ENCODE results near the gene HERC2.
"Not testable (repeated sequence)": the region's sequence is repeated elsewhere in the genome, so short reads cannot be mapped to it uniquely, and the experiment has no call there.

Gene HERC2

GRCh38 chr15:28129231-28129848 lies 192.6 kb downstream of the HERC2 start:
- no peak for DNase-seq (ENCODE audit: low read depth)

GRCh38 chr15:28128031-28128430 lies 193.9 kb downstream of the HERC2 start:
- DNase-seq (ENCODE audit: low read depth) = no peak

- DNase-seq (ENCODE audit: low read depth) = no peak
Measured at GRCh38 chr15:28127036-28127435, 194.9 kb downstream of the HERC2 start.

- DNase-seq (ENCODE audit: low read depth) = no peak
Measured at GRCh38 chr15:28125673-28126651, 196.0 kb downstream of the HERC2 start.

GRCh38 chr15:28124841-28125240 lies 197.1 kb downstream of the HERC2 start:
- no peak for DNase-seq (ENCODE audit: low read depth)

- peak; percentile 23 for DNase-seq (ENCODE audit: low read depth)
Measured at GRCh38 chr15:28123408-28124023, 198.5 kb downstream of the HERC2 start.

GRCh38 chr15:28122038-28122949 lies 199.7 kb downstream of the HERC2 start:
- DNase-seq (ENCODE audit: low read depth) = no peak

- not testable (repeated sequence) for DNase-seq (ENCODE audit: low read depth)
Measured at GRCh38 chr15:28121577-28121976, 200.4 kb downstream of the HERC2 start.

GRCh38 chr15:28120359-28120640 lies 201.7 kb downstream of the HERC2 start:
- no peak for DNase-seq (ENCODE audit: low read depth)

GRCh38 chr15:28118531-28118930 lies 203.4 kb downstream of the HERC2 start:
- DNase-seq (ENCODE audit: low read depth) = no peak

- DNase-seq (ENCODE audit: low read depth) = no peak
Measured at GRCh38 chr15:28118083-28118482, 203.9 kb downstream of the HERC2 start.

- no peak for DNase-seq (ENCODE audit: low read depth)
Measured at GRCh38 chr15:28117432-28117990, 204.5 kb downstream of the HERC2 start.

GRCh38 chr15:28116521-28117431 lies 205.2 kb downstream of the HERC2 start:
- no peak for DNase-seq (ENCODE audit: low read depth)

- DNase-seq (ENCODE audit: low read depth) = no peak
Measured at GRCh38 chr15:28115871-28116270, 206.1 kb downstream of the HERC2 start.

GRCh38 chr15:28114721-28115622 lies 207.0 kb downstream of the HERC2 start:
- DNase-seq (ENCODE audit: low read depth) = no peak

GRCh38 chr15:28114114-28114455 lies 207.9 kb downstream of the HERC2 start:
- DNase-seq (ENCODE audit: low read depth) = no peak

- DNase-seq (ENCODE audit: low read depth) = no peak
Measured at GRCh38 chr15:28113394-28114113, 208.4 kb downstream of the HERC2 start.

- DNase-seq (ENCODE audit: low read depth) = no peak
Measured at GRCh38 chr15:28112962-28113361, 209.0 kb downstream of the HERC2 start.

All from activated T-cell treated with anti-CD3 and anti-CD28 coated beads for 48 hours (primary cell).